PC-3 (cell line): Measurements from ENCODE around the gene COX10. TPM values are rescaled to one million over a fixed set of nuclear protein-coding genes. Genes with fewer than 3 reads are reported as not detected.
A peak's percentile ranks its signal among the peaks of the same experiment; 100 is the strongest.

Experiments used
- ATAC-seq: fragments of 200-7000 bp; cut with Tn5 transposase; 2 replicates; pipeline ENCODE4 v1.9.1; 2020; ENCODE audit warnings: mild to moderate bottlenecking, moderate library complexity
- BruUV-seq: library from RNA; stranded (reverse); fragments of 400-500 nt; replicated peaks from 2 replicates; lab custom pipeline; 2021; lab: Mats Ljungman, UMichigan
- CTCF ChIA-PET: fragments of 300-600 bp; sonication (Branson Sonifier 250); formaldehyde crosslinking; loops from one replicate; lab custom pipeline; 2022; ENCODE audit warnings: antibody characterized with exemption; lab: Charles Lee
- POLR2A ChIA-PET: fragments of 300-600 bp; sonication (Branson Sonifier 250); formaldehyde crosslinking; loops from one replicate; lab custom pipeline; 2022; ENCODE audit warnings: antibody characterized with exemption; ENCODE audit not compliant: unreplicated experiment; lab: Charles Lee
- DNase-seq: peaks from one replicate; pipeline ENCODE4 v3.0.0-alpha.2; 2015
- H2AFZ ChIP-seq: fragments of 300-600 bp; sonication (generic); 2 replicates; pipeline ENCODE4 v1.6.0; 2016; ENCODE audit warnings: antibody characterized with exemption, low read length
- H3F3A ChIP-seq: fragments of 300-600 bp; sonication (generic); one replicate; pipeline ENCODE4 v1.6.0; 2017; ENCODE audit warnings: antibody characterized with exemption, low read length, control low read depth, mild to moderate bottlenecking; ENCODE audit not compliant: unreplicated experiment
- H3K27ac ChIP-seq: fragments of 300-600 bp; sonication (generic); 2 replicates; pipeline ENCODE4 v1.5.1; 2016; ENCODE audit warnings: mild to moderate bottlenecking, low read length
- H3K27me3 ChIP-seq: fragments of 300-600 bp; sonication (generic); 2 replicates; pipeline ENCODE4 v1.6.1; 2016; ENCODE audit warnings: low read length, mixed read lengths
- H3K36me3 ChIP-seq: fragments of 300-600 bp; sonication (generic); 2 replicates; pipeline ENCODE4 v1.6.1; 2016; ENCODE audit warnings: low read depth, mixed run types, low read length, mixed read lengths
- H3K4me1 ChIP-seq: fragments of 300-600 bp; sonication (generic); 2 replicates; pipeline ENCODE4 v1.5.1; 2016; ENCODE audit warnings: low read length; ENCODE audit not compliant: insufficient read depth
- H3K4me2 ChIP-seq: fragments of 300-600 bp; sonication (generic); 2 replicates; pipeline ENCODE4 v1.6.0; 2016; ENCODE audit warnings: low read length
- H3K4me3 ChIP-seq: fragments of 300-600 bp; sonication (generic); 2 replicates; pipeline ENCODE4 v1.5.1; 2016; ENCODE audit warnings: mild to moderate bottlenecking, low read length, mixed read lengths
- H3K79me2 ChIP-seq: fragments of 300-600 bp; sonication (generic); 2 replicates; pipeline ENCODE4 v1.6.1; 2017; ENCODE audit warnings: low read length, mixed read lengths
- H3K9ac ChIP-seq: fragments of 300-600 bp; sonication (generic); 2 replicates; pipeline ENCODE4 v1.6.0; 2016; ENCODE audit warnings: mild to moderate bottlenecking, low read length
- H3K9me2 ChIP-seq: fragments of 300-600 bp; sonication (generic); replicated peaks from 2 replicates; pipeline ENCODE4 v1.6.1; 2016; ENCODE audit warnings: mixed run types, low read length, mixed read lengths
- H3K9me3 ChIP-seq: fragments of 300-600 bp; sonication (generic); 2 replicates; pipeline ENCODE4 v1.6.1; 2016; ENCODE audit warnings: low read length, mixed read lengths
- H4K20me1 ChIP-seq: fragments of 300-600 bp; sonication (generic); 2 replicates; pipeline ENCODE4 v1.6.1; 2016; ENCODE audit warnings: low read length, mixed read lengths
- EZH2 ChIP-seq: fragments of 300-600 bp; sonication (generic); IDR thresholded peaks from one replicate; pipeline ENCODE4 v1.6.1; 2017; ENCODE audit warnings: antibody characterized with exemption, mild to moderate bottlenecking, low read length; ENCODE audit not compliant: unreplicated experiment
- EZH2phosphoT487 ChIP-seq: fragments of 300-600 bp; sonication (generic); IDR thresholded peaks from 2 replicates; pipeline ENCODE4 v1.6.1; 2018; ENCODE audit warnings: mild to moderate bottlenecking, antibody characterized with exemption, low read length, borderline replicate concordance
- intact Hi-C: fragments of 100-400 bp; cut with micrococcal nuclease; formaldehyde crosslinking; loops from 2 replicates; pipeline ENCODE4 v1.9.0; 2023
- total RNA-seq: library from RNA; depleted of rRNA; stranded (reverse); fragments of >200 nt; gene quantifications from 2 replicates; pipeline ENCODE4 v1.2.3, GENCODE V29; 2014
- TF ChIP-seq, protein P1 (sequence below): fragments of 300-600 bp; sonication (generic); conservative IDR thresholded peaks from 2 replicates; pipeline ENCODE4 v1.5.1; 2017; ENCODE audit warnings: antibody characterized with exemption, low read depth, mild to moderate bottlenecking, low read length

COX10 gene
- total RNA-seq, 1 experiment from 2014 or later: 34.7 TPM

DNA sequence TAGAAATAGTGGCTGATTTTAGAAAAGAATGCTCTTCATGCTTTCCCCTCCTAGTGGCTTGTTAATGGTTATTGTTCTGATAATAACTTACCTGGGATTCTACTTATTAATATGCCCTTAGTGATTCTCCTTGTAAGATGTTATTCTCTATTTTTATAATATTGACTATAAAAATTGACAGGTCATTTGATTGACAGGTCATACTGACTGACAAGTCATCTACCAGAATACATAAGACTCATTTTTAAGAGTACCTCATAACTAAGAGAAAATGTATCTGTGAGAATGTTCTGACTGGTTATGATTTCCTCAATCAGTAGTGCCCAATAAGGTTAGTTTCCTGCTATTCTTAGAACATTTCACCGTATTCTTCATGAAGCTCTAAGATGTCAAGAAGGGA is 8.6 kb upstream of the COX10 start:
- intact Hi-C loops: loop anchor here (10.0 kb wide), 3 partner anchors 144 to 466 kb away; partner anchors contain the start of gene HS3ST3B1
- POLR2A ChIA-PET: no interaction called here

GRCh38 chr17:14061666-14062560 is 7.4 kb upstream of the COX10 start:
- no peaks in the 10 kb centered on the region for H4K20me1 ChIP-seq
- H3K27me3 ChIP-seq: no peaks in the 10 kb centered on the region
- H3K4me1 ChIP-seq: peaks cover 31% of the 10 kb centered on the region
- H3K9me2 ChIP-seq: no peaks in the 10 kb centered on the region
- H3K9me3 ChIP-seq: no peaks in the 10 kb centered on the region
- peaks cover 7% of the 10 kb centered on the region for H3F3A ChIP-seq
- peak; percentile 98 for ATAC-seq
- ChIA-PET POLR2A (no interaction called here), CTCF (no interaction called here)
- intact Hi-C loops: loop anchor here (10.0 kb wide), 3 partner anchors 143 to 467 kb away; partner anchors contain the start of gene HS3ST3B1
- peaks cover 46% of the 10 kb centered on the region for H3K79me2 ChIP-seq
- peak overlapping the region; percentile 29; the same call in 1 of the 2 replicates for H2AFZ ChIP-seq
- H3K36me3 ChIP-seq: peaks cover 17% of the 10 kb centered on the region; the same call in 1 of the 2 replicates
- no TSS peak for BruUV-seq
- no peak for TF ChIP-seq EZH2phosphoT487
- TF ChIP-seq EZH2: no peak
- TF ChIP-seq, protein P1, sequence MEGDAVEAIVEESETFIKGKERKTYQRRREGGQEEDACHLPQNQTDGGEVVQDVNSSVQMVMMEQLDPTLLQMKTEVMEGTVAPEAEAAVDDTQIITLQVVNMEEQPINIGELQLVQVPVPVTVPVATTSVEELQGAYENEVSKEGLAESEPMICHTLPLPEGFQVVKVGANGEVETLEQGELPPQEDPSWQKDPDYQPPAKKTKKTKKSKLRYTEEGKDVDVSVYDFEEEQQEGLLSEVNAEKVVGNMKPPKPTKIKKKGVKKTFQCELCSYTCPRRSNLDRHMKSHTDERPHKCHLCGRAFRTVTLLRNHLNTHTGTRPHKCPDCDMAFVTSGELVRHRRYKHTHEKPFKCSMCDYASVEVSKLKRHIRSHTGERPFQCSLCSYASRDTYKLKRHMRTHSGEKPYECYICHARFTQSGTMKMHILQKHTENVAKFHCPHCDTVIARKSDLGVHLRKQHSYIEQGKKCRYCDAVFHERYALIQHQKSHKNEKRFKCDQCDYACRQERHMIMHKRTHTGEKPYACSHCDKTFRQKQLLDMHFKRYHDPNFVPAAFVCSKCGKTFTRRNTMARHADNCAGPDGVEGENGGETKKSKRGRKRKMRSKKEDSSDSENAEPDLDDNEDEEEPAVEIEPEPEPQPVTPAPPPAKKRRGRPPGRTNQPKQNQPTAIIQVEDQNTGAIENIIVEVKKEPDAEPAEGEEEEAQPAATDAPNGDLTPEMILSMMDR: no peak; the same call in 1 of the 2 replicates
- H3K4me2 ChIP-seq: peak overlapping the region; percentile 79
- 0 out of 2 replicates have a peak overlapping the region, but pooled peaks have one; percentile 5 for H3K9ac ChIP-seq
- DNase-seq: peak; percentile 93
- peak overlapping the region; percentile 51 for H3K4me3 ChIP-seq
- peak overlapping the region; percentile 69 for H3K27ac ChIP-seq

More for the DNA sequence above, 8.6 kb upstream of the COX10 start:
- Histone ChIP-seq H3K36me3 (peaks cover 17% of the 10 kb centered on the region; the same call in 1 of the 2 replicates), H3K4me2 (no peak overlapping the region), H3K79me2 (peaks cover 37% of the 10 kb centered on the region), H3K27ac (no peak overlapping the region), H4K20me1 (no peaks in the 10 kb centered on the region), H3K4me1 (peaks cover 31% of the 10 kb centered on the region), H2AFZ (no peak overlapping the region), H3K4me3 (no peak overlapping the region), H3K9me3 (no peaks in the 10 kb centered on the region), H3K27me3 (no peaks in the 10 kb centered on the region), H3F3A (peaks cover 7% of the 10 kb centered on the region), H3K9ac (no peak overlapping the region), H3K9me2 (no peaks in the 10 kb centered on the region)
- no TSS peak for BruUV-seq
- CTCF ChIA-PET: no interaction called here
- ATAC-seq: no peak
- no peak for TF ChIP-seq EZH2
- no peak for TF ChIP-seq EZH2phosphoT487
- TF ChIP-seq, protein P1: no peak
- no peak for DNase-seq
